Mesodermal cell (in vitro differentiated cells): Measurements from ENCODE around the gene EPS15.
"Not testable (repeated sequence)": the region's sequence is repeated elsewhere in the genome, so short reads cannot be mapped to it uniquely, and the experiment has no call there.

Experiments
- H3K27ac ChIP-seq: 2 replicates; pipeline ENCODE4 v1.7.0; 2013; ENCODE audit warnings: mild to moderate bottlenecking, low read depth, low read length, moderate library complexity; ENCODE audit not compliant: severe bottlenecking
- H3K36me3 ChIP-seq: 2 replicates; pipeline ENCODE4 v1.7.1; 2013; ENCODE audit warnings: mild to moderate bottlenecking, low read length, moderate library complexity; ENCODE audit not compliant: control insufficient read depth, insufficient read depth
- H3K4me1 ChIP-seq: one replicate; pipeline ENCODE4 v1.7.1; 2013; ENCODE audit warnings: mild to moderate bottlenecking, low read length; ENCODE audit not compliant: insufficient read depth, control insufficient read depth, poor library complexity, severe bottlenecking
- H3K4me3 ChIP-seq: 2 replicates; pipeline ENCODE4 v1.7.0; 2013; ENCODE audit warnings: low read length, control low read depth, mild to moderate bottlenecking; ENCODE audit not compliant: insufficient read depth, poor library complexity, severe bottlenecking; ENCODE audit errors: extremely low read depth
- H3K9me3 ChIP-seq: 2 replicates; pipeline ENCODE4 v1.7.1; 2013; ENCODE audit warnings: mild to moderate bottlenecking, low read length, moderate library complexity; ENCODE audit not compliant: control insufficient read depth
- WGBS, 2 experiments: methylation state at CpG; one replicate each; pipeline ENCODE4 v1.1.5; 2013; ENCODE audit warnings: missing lambda C conversion rate in 2 of 2; ENCODE audit not compliant: insufficient coverage in 2 of 2; 5-methylcytosine and 5-hydroxymethylcytosine counted together

The EPS15 gene

DNA sequence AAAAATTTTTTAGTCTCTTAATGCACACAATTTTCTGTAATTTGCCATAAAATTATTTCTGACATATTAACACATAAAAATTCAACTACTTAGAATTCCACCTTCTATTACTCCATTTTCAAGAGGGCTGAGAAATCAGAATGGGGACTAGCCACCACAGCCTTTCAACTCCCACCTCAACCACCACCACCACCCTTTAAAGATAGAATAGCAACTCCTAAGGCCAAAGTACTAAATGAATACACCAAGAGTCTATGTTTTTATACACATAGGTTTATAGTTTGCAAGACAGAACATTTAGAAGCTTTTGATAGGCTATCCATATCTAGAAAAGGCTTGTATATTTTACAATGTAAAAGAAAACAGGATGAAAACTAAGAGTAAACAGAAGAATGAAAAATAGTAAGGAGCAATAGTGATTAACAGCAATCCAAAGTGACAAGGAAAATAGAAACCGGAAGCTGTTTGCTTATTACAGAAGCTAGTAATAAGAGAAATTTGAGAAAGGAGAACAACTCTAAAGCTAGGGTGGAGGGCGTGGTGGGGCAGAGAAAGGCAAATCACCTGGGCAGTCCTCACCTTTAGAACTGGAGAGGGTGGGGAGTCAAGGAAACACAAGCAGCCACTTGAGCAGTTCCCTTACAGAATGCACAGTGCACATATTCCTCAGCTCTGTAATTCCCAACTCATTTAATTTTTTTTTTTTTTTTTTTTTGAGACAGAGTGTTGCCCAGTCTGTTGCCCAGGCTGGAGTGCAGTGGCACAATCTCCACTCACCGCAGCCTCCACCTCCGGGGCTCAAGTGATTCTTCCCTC is 27.7 kb downstream of the EPS15 start:
- H3K36me3 ChIP-seq: peaks cover 4% of the 10 kb centered on the region
- peaks cover 3% of the 10 kb centered on the region for H3K4me1 ChIP-seq
- H3K27ac ChIP-seq: no peak overlapping the region
- no peaks in the 10 kb centered on the region for H3K9me3 ChIP-seq
- no peak overlapping the region for H3K4me3 ChIP-seq
- WGBS, 2 experiments: 89 to 97% methylated on average over 3 to 4 of the region's 4 CpGs

- H3K4me1 ChIP-seq: peaks cover 3% of the 10 kb centered on the region
- WGBS, 2 experiments: 100% methylated on average over 1 of the region's 3 CpGs
- H3K36me3 ChIP-seq: peaks cover 4% of the 10 kb centered on the region
These were observed 29.6 kb downstream of the EPS15 start for GRCh38 chr1:51489472-51489871.

DNA sequence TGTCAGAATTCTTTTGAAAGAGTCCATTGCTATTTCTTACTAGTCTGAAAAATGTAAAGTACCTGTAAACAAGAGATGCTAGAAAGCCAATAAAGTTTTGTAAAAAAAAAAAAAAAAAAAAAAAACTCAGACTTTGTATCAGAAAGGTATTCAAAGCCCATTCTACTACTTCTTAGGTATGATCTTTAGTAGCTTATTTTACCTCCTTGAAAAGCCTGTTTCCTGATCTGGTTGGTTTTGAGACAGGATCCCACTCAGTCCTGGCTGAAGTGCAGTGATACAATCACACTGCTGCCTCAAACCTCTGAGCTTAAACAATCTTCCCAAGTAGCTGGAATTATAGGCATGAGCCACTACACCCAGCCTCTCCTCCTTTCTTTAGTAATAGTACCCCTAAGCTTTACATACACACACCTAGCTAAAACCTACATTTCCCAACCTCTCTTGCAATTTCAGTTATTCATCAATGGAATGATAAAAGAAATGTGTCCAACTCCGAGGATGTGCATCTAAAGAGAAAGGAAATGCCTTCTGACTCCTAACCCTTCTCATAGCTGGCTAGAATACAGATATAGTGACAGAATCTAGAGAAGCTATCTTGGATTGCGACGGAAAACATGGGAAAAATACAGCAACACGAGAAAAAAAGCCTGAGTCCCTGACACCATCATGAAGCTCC is 30.6 kb downstream of the EPS15 start:
- peak overlapping the region; percentile 33 for H3K27ac ChIP-seq
- H3K4me1 ChIP-seq: peaks cover 3% of the 10 kb centered on the region
- peaks cover 4% of the 10 kb centered on the region for H3K36me3 ChIP-seq
- WGBS, 2 experiments: 93% methylated on average over 3 of the region's 4 CpGs; no CpG with 5 or more reads in 1 of the 2 experiments
- H3K9me3 ChIP-seq: no peaks in the 10 kb centered on the region
- no peak overlapping the region for H3K4me3 ChIP-seq

More at GRCh38 chr1:51489472-51489871, 29.6 kb downstream of the EPS15 start:
- Histone ChIP-seq H3K9me3 (no peaks in the 10 kb centered on the region), H3K4me3 (no peak overlapping the region), H3K27ac (no peak overlapping the region)

DNA sequence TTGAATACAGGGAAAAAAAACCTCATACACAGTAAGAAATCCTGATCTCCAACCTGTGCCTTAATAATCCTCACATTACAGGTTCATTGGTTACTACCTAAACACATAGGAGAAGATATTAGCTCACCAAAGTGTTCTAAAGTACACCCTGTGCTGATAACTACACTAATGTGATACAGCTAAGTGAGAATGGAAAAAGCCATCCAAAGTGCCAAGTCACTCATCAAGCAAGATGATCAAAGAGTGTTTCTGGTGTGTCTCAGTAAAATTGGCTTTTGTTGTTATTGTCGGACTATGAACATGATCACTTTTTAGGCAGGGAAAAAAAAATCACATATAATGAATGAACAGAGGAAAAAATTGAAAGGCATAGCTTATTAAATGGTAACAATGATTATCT is 31.4 kb downstream of the EPS15 start:
- 100% methylated on average over 1 of the region's 1 CpG; no CpG with 5 or more reads in 1 of the 2 experiments for WGBS, 2 experiments
- Histone ChIP-seq H3K9me3 (no peaks in the 10 kb centered on the region), H3K36me3 (peaks cover 4% of the 10 kb centered on the region), H3K4me3 (no peak overlapping the region), H3K4me1 (peaks cover 3% of the 10 kb centered on the region), H3K27ac (no peak overlapping the region)

GRCh38 chr1:51484591-51484990 is 34.5 kb downstream of the EPS15 start:
- H3K4me3 ChIP-seq: no peak overlapping the region

GRCh38 chr1:51482881-51483280 is 36.2 kb downstream of the EPS15 start:
- Histone ChIP-seq H3K4me1 (no peaks in the 10 kb centered on the region), H3K4me3 (no peak overlapping the region), H3K27ac (no peak overlapping the region), H3K9me3 (no peaks in the 10 kb centered on the region), H3K36me3 (peaks cover 27% of the 10 kb centered on the region)
- WGBS, 2 experiments: 86 to 94% methylated on average over 2 to 3 of the region's 4 CpGs

More at GRCh38 chr1:51484591-51484990, 34.5 kb downstream of the EPS15 start:
- Histone ChIP-seq H3K27ac (no peak overlapping the region), H3K4me1 (peaks cover 3% of the 10 kb centered on the region), H3K9me3 (no peaks in the 10 kb centered on the region), H3K36me3 (peaks cover 20% of the 10 kb centered on the region)

GRCh38 chr1:51474832-51475620 is 44.0 kb downstream of the EPS15 start:
- H3K9me3 ChIP-seq, H3K4me1 ChIP-seq, H3K4me3 ChIP-seq, H3K27ac ChIP-seq: not testable (repeated sequence)
- 78 to 93% methylated on average over 1 to 2 of the region's 9 CpGs for whole genome bisulfite sequencing, 2 experiments
- H3K36me3 ChIP-seq: peaks cover 44% of the 10 kb centered on the region

DNA sequence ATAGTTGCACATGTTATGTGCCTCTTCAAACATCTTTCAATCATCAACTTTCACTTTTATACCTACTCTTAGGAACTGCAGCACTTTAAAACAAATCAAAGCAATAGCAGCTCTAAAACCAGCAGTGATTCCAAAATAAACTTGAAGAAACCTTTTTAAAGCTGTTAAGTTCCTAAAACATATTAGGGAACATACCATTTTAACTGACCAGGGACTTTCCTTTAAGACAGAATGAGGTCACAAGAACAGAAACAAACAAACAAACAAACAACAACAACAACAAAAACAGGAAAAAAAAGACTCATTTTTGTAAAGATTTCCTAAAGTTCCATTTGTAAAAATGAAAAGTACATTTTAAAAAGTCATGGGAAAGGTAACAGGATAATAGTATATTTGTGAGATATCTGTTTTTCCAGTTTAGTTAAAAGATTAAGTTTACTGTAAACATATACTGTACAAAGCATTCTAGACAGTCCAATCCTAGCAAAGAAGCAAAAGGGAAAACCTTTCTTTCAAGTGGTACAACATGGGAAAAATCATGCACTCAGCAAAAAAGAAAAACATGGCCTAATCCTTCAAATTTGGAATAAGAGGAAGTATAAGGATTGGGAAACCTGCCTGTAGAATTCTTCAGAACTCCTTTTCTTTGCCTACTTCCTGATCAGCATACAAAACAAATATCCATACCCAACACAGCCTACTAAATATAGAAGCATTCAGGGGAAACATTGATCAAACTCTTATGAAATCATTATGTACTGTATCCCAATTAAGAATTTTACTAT is 45.5 kb downstream of the EPS15 start:
- peaks cover 41% of the 10 kb centered on the region for H3K36me3 ChIP-seq
- no peaks in the 10 kb centered on the region for H3K4me1 ChIP-seq
- H3K9me3 ChIP-seq: no peaks in the 10 kb centered on the region
- H3K4me3 ChIP-seq: no peak overlapping the region
- H3K27ac ChIP-seq: no peak overlapping the region

DNA sequence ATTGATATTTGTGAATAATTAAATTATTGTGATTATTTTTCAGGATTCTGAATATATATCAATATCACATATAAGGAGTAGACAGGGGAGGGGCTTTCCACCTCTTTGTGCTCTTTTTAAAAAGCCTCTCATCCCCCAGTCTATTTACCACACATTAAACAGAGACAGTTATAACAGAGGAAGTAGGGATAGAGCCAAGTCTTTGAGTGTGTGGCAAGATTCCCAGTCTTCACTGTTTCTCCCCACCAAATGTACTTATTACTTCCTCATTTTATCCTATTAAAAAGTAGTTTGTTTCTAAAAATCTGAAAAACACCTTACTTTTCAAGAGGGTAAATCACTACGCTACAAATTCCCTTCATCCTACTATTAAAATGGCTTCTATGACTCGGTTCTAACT is 46.7 kb downstream of the EPS15 start:
- Histone ChIP-seq H3K4me3 (no peak overlapping the region), H3K36me3 (peaks cover 41% of the 10 kb centered on the region), H3K27ac (no peak overlapping the region), H3K4me1 (no peaks in the 10 kb centered on the region), H3K9me3 (no peaks in the 10 kb centered on the region)
- WGBS, 2 experiments: 94 to 100% methylated on average over 2 of the region's 2 CpGs

- H3K9me3 ChIP-seq: no peaks in the 10 kb centered on the region
- H3K4me3 ChIP-seq: no peak overlapping the region
- no peaks in the 10 kb centered on the region for H3K4me1 ChIP-seq
- peaks cover 51% of the 10 kb centered on the region for H3K36me3 ChIP-seq
- WGBS, 2 experiments: 97% methylated on average over 3 of the region's 3 CpGs
- no peak overlapping the region for H3K27ac ChIP-seq
These were observed 49.5 kb downstream of the EPS15 start for GRCh38 chr1:51469518-51469917.
